Ovary (tissue), 9 donors: ENCODE data around the gene C1orf174. TPM values are rescaled to one million over a fixed set of nuclear protein-coding genes. Genes with fewer than 3 reads are reported as not detected.

ENCODE experiments used
- DNase-seq, 5 donors: peaks; one replicate each; pipeline ENCODE4 v3.0.0-alpha.2; 2019 to 2020
- H3K27ac ChIP-seq, 2 donors: fragments of 200-600 bp; one replicate each; pipeline versions ENCODE4 v1.5.1 to v1.8.0; 2019 to 2022
- H3K27me3 ChIP-seq: fragments of 200-600 bp; one replicate; pipeline ENCODE4 v1.8.0; 2022
- H3K36me3 ChIP-seq: fragments of 200-600 bp; sonication (generic); one replicate; pipeline ENCODE4 v1.5.1; 2019
- H3K4me1 ChIP-seq: one replicate; pipeline ENCODE4 v1.8.1; 2013; ENCODE audit warnings: mild to moderate bottlenecking, moderate library complexity; ENCODE audit not compliant: insufficient read depth
- H3K4me3 ChIP-seq: fragments of 200-600 bp; sonication (generic); one replicate; pipeline ENCODE4 v1.5.1; 2017
- H3K9me3 ChIP-seq, 2 donors: fragments of 200-600 bp in 1 of 2; sonication (generic) in 1 of 2; one replicate each; pipeline versions ENCODE4 v1.5.1 to v1.8.1; 2013 to 2019; ENCODE audit warnings: mild to moderate bottlenecking in 1 of 2, moderate library complexity in 1 of 2
- CTCF ChIP-seq, 3 donors: fragments of 450-650 bp in 2 of 3; fragments of 200-600 bp in 1 of 3; IDR thresholded peaks; one replicate each; pipeline versions ENCODE4 v1.5.1 to v1.8.0; 2016 to 2022; ENCODE audit warnings: antibody characterized with exemption in 3 of 3, mild to moderate bottlenecking in 1 of 3
- EP300 ChIP-seq: sonication (generic); formaldehyde crosslinking; IDR thresholded peaks from one replicate; pipeline ENCODE4 v1.6.1; 2017; ENCODE audit warnings: antibody characterized with exemption
- POLR2A ChIP-seq: fragments of 450-650 bp; IDR thresholded peaks from one replicate; pipeline ENCODE4 v1.6.1; 2017; ENCODE audit warnings: antibody characterized with exemption, mild to moderate bottlenecking, moderate library complexity
- WGBS, 3 donors: extraction: QIAGEN DNeasy Blood & Tissue Kit in 1 of 3; methylation state at CpG; one replicate each; pipeline versions ENCODE4 v1.1.5 to v1.1.7; 2013 to 2017; 5-methylcytosine and 5-hydroxymethylcytosine counted together
- intact Hi-C, 4 donors: fragments of 100-400 bp; cut with DNase I; formaldehyde crosslinking; loops; one replicate each; pipeline versions ENCODE4 v1.11.0 to v1.15.1; 2022 to 2023
- polyA plus RNA-seq, 2 donors: library from polyadenylated mRNA; stranded (reverse); fragments of 200-250 nt in 1 of 2; fragments of 350-450 nt in 1 of 2; fragmentation: Illumina TruSeq in 1 of 2; extraction: RNeasy Lipid Tissue Mini Kit (QIAGEN cat#74804) in 1 of 2; gene quantifications; one replicate each; pipeline ENCODE4 v1.2.3, GENCODE V29; 2013 to 2014
- total RNA-seq, 7 donors: library from RNA; depleted of rRNA in 2 of 7; stranded (reverse); fragments of >200 nt in 2 of 7; fragmentation: NEBNext Ultra II Directional in 3 of 7; extraction: Animal tissue kit (Norgen Biotek cat#: 25700) in 3 of 7; gene quantifications; one replicate each; pipeline versions ENCODE4 v1.1.0 to v1.2.4, GENCODE V29; 2016 to 2023
- donor health status: DM: no; HTN: no; CAD: no; lungs with moderate emphysema.
- donor health status: DM: no; HTN: no; CAD: no.
- donor health status: Bipolar disorder and iron deficiency.
- donor health status: DM: yes; HTN: yes; CAD: no.
- donor health status: DM: no; HTN: no; CAD: no.
- donor health status: DM: yes; HTN: yes; CAD: no.

C1orf174 gene
- total and polyA plus RNA-seq, 9 donors, result 12.9 to 23.9 (median 18.2) TPM

GRCh38 chr1:3888301-3888700, 11.8 kb downstream of the C1orf174 start:
- no peak overlapping the region for H3K4me3 ChIP-seq
- no peak overlapping the region for H3K27ac ChIP-seq
- no peak for DNase-seq
- intact Hi-C loops, result no loop called here
- H3K4me1 ChIP-seq, result peaks cover 2% of the 10 kb centered on the region
- WGBS, 3 donors, result 83 to 88% (median 84%) methylated on average over 15 of the region's 15 CpGs
- no peak for TF ChIP-seq CTCF (IDR thresholded peaks at IDR 0.05)
- no peak for TF ChIP-seq EP300
- no peak for TF ChIP-seq POLR2A
- H3K27me3 ChIP-seq, result no peaks in the 10 kb centered on the region
- no peaks in the 10 kb centered on the region for H3K9me3 ChIP-seq
- no peaks in the 10 kb centered on the region for H3K36me3 ChIP-seq

- Histone ChIP-seq H3K4me3 (no peak overlapping the region), H3K36me3 (no peaks in the 10 kb centered on the region), H3K4me1 (no peaks in the 10 kb centered on the region), H3K27me3 (no peaks in the 10 kb centered on the region), H3K27ac (no peak overlapping the region), H3K9me3 (no peaks in the 10 kb centered on the region)
- DNase-seq, result no peak
- TF ChIP-seq POLR2A (no peak), CTCF (IDR thresholded peaks at IDR 0.05) (no peak), EP300 (no peak)
- intact Hi-C loops, result no loop called here
- WGBS, 3 donors, result 78 to 83% (median 78%) methylated on average over 8 of the region's 8 CpGs
Measured at GRCh38 chr1:3886691-3887090, 13.4 kb downstream of the C1orf174 start.

- Histone ChIP-seq H3K4me1 (no peaks in the 10 kb centered on the region), H3K27ac (no peak overlapping the region), H3K27me3 (no peaks in the 10 kb centered on the region), H3K36me3 (no peaks in the 10 kb centered on the region), H3K9me3 (no peaks in the 10 kb centered on the region), H3K4me3 (no peak overlapping the region)
- TF ChIP-seq CTCF (IDR thresholded peaks at IDR 0.05) (no peak), POLR2A (no peak), EP300 (no peak)
- WGBS, 3 donors, result 83 to 88% (median 86%) methylated on average over 15 of the region's 15 CpGs
- intact Hi-C loops, result no loop called here
- DNase-seq, result no peak
Measured at GRCh38 chr1:3886106-3886670, 13.9 kb downstream of the C1orf174 start.

- intact Hi-C loops, result no loop called here
- Histone ChIP-seq H3K9me3 (no peaks in the 10 kb centered on the region), H3K4me1 (no peaks in the 10 kb centered on the region), H3K36me3 (no peaks in the 10 kb centered on the region), H3K4me3 (no peak overlapping the region), H3K27ac (no peak overlapping the region), H3K27me3 (no peaks in the 10 kb centered on the region)
- WGBS, 3 donors, result 78 to 86% (median 81%) methylated on average over 7 of the region's 7 CpGs
- TF ChIP-seq CTCF (IDR thresholded peaks at IDR 0.05) (no peak), POLR2A (no peak), EP300 (no peak)
- DNase-seq, result no peak
Measured at GRCh38 chr1:3885611-3886010, 14.5 kb downstream of the C1orf174 start.
